NCI-H2081 treated with DMSO at 0.1 percent for 48 hours (cell line): ENCODE measurements around the gene SUFU.

Experiments used
- DNase-seq: peaks from one replicate; lab custom pipeline; 2025; lab: John Stamatoyannopoulos, UW

SUFU gene

GRCh38 chr10:102550636-102551210 lies 47.0 kb downstream of the SUFU start:
- DNase-seq, result no peak

- no peak for DNase-seq
These were observed 48.8 kb downstream of the SUFU start for GRCh38 chr10:102552533-102552932.

- no peak for DNase-seq
These were observed 50.0 kb downstream of the SUFU start for GRCh38 chr10:102553771-102554170.

DNA sequence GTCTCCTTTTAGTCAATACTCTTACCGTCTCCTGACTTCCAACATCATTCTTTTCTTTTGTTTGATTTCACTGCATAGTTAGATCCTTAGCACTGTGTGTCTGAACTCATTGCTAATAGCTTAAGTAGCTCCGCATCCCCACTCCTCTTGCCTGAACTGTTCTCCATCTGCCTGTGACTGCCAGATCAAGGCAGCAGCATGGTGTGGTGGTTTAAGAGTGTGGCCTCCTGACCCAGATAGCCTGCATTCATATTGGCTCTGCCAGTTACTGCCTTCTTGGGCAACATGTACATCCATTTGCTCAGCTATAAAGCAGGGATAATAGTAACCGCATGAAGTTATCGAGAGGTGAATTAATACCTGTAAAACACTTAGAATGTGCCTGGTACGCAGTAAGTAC lies 50.8 kb downstream of the SUFU start:
- DNase-seq, result no peak

GRCh38 chr10:102555781-102556328 lies 52.1 kb downstream of the SUFU start:
- no peak for DNase-seq

- DNase-seq, result no peak
These were observed 53.8 kb downstream of the SUFU start for GRCh38 chr10:102557569-102557968.

GRCh38 chr10:102559764-102560163 lies 56.0 kb downstream of the SUFU start:
- no peak for DNase-seq

GRCh38 chr10:102564209-102564834 lies 60.5 kb downstream of the SUFU start:
- DNase-seq, result no peak

- no peak for DNase-seq
These were observed 62.0 kb downstream of the SUFU start for GRCh38 chr10:102565793-102566192.

DNA sequence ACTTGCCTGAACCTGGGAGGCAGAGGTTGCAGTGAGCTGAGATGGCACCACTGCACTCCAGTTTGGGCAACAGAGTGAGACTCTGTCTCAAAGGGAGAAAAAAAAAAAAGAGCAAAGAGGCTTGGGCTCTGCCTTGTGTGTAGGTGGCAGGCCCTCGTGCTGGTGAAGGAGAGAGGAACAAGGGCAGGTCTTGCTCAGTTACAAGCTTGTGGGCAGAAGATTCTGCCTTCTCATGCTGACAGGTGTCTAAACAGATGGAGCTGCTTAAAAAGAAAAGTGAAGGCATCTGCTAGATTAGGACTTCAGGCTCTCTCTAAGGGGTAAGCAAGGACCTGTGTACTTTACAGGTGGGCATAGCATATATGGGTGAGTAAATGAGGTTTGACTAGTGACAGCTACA lies 75.0 kb downstream of the SUFU start:
- DNase-seq, result no peak

- no peak for DNase-seq
These were observed 75.6 kb downstream of the SUFU start for GRCh38 chr10:102579328-102579727.

DNA sequence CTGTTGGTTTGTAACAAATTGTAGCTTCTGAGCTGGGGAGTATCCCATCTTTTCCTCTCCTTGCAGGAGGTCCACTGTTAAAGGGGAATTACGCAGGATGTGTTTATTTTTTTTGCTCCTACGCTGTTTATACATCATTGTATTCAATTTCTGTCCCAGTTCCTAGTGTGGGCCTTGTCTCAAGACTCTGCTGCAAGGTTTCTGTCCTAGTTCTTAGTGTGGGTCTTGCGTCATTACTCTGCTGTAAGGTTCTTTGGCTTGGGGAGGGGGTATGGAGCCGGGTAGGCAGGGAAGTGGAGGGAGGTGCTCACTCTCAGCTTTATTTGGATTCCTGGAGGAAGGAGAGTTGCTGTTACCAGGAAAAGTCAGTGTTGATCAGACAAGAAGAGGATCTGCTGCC lies 76.5 kb downstream of the SUFU start:
- no peak for DNase-seq

DNA sequence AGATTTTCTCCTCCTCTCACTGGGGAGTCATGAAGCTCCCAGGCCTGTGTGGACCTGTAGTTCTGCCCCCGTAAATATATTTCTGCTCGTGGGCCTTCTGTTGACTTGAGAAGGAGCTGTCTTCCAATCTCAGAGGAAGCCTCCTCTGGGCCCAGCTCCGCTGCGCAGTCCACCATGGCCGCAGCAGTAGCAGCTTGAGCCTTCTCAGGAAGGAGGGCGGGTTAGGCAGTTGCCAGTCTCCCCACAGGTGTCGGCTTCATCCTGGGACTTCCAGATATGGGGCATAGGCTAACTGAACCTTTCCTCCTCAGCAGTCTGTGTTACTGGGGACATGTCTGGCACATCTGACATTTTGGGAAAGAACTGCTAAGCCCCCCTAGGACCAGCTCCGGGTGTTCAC lies 77.6 kb downstream of the SUFU start:
- DNase-seq, result no peak

DNA sequence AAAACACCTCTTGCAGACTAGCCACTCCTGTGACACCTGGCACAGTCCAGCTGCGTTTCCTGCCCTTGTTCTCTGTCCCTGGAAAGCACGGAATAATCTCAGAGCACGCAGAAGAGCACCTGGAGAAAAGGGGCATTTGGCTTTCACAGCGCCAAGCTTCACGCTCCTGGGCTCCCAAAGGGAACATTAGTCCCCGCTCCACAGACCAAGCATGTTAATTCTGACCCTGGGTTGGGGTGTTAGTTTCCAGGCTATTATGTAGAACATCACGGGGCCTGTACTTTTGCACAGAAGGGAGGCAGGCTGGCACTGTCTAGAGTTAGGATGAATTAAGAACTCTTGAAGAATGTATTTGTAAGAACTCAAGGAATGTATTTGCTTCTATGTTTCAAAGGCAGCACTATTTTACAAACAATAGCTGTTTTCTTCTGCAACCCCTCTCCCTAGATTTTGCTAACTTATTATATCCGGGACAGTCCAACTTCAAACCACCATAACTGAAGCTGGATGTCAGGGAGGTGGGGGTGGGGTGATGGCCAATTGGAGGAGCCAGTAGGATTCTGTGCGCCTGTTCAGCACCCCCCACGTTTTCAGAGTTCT lies 78.3 kb downstream of the SUFU start:
- DNase-seq, result no peak

- DNase-seq, result no peak
These were observed 80.0 kb downstream of the SUFU start for GRCh38 chr10:102583435-102584417.

DNA sequence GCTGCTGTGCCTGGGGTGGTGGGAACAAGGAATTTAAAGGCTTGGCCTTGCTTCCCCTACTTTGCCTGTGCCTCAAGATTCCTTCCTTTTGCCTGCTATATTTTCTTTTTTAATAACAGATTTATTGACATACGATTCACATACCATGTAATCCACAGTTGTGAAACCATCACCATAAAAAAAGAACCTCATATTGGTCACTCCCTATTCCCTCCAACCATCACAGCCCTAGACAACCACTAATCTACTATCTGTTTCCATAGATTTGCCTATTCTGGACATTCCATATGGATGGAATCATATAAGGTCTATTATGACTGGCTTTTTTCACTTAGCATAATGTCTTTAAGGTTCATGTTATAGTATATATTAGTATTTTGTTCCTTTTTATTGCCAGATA lies 81.3 kb downstream of the SUFU start:
- DNase-seq, result no peak

DNA sequence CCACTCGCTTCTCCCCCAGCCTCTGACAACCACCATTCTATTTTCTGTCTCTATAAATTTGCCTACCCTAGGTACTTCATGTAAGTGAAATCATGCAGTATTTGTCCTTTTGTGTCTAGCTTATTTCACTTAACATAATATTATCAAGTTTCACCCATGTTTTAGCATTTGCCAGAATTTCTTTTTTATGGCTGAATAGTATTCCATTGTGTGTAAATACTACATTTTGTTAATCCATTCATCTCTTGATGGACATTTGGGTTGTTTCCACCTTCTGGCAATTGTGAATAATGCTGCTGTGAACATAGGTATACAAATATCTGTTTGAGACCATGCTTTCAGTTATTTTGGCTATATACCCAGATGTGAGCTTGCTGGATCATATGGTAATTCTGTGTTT lies 83.1 kb downstream of the SUFU start:
- DNase-seq, result no peak

- no peak for DNase-seq
These were observed 85.1 kb downstream of the SUFU start for GRCh38 chr10:102588875-102589274.

DNA sequence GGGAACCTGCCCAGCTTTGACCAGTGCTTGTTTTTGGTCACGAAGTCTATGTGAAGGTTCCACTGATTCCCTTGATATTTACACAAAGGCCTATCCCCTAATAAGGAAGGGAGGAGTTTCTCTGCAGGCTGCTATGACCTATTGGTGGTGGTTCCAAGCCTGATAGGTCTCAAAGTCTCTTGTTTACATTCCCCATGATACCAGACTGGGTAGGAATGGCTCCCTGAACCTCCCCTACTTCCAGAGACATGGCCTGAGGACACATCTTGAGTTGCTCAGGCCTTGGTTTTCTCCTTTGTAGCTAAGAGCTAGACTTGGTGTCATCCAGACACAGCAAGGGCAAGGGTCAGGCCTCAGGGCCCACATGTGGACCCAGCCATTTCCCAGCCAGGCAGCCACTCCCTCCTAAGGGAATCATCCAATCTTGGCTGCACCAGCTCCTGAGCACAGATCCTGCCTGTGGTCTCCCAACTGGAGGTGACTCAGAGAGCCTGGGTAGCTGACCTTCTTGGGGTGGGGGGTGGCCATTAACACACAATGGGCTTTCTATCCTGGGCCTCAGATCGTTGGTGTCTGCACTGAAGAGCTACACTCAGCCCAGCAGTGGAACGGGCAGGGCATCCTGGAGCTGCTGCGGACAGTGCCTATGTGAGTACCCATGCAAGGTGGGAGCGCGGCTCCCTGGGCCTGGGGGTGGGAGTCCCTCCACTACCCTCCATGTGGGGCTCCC lies 89.5 kb downstream of the SUFU start:
- no peak for DNase-seq

DNA sequence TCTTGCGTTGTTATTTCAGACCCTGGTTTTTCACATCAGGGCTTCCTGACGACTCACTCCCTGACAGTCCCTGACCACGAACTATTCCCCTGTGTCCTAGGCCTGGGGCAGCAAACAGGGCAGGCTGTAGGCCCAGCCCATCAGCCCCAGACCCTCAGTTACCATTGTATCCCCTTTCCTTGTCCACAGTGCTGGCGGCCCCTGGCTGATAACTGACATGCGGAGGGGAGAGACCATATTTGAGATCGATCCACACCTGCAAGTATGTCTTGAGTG lies 90.0 kb downstream of the SUFU start:
- no peak for DNase-seq

- DNase-seq, result no peak
These were observed 91.5 kb downstream of the SUFU start for GRCh38 chr10:102595293-102595692.

DNA sequence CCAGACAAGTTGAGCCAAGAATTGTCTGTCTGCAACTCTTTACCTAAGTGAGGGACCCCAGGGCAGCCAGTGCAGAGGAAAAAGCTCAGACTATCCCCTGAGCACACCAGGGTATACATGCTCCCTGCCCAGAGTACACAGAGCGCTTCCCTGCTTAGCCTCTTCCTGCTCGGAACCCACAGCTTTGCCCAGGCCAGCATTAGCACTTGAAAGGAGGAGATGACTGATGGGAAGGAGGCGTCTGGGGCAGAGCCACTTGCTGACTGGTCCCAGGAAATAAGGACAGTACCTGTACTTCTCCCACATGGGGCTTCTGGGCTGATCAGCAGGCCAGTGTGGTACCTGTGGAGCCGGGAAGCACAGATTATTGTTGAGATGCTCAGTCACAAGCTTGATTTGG lies 92.1 kb downstream of the SUFU start:
- DNase-seq, result no peak
